GM18508 (cell line): ENCODE results near the gene AIP.
A peak's percentile ranks its signal among the peaks of the same experiment; 100 is the strongest.

Experiments used
- ATAC-seq: cut with Tn5 transposase; IDR thresholded peaks from one replicate; pipeline ENCODE4 v1.9.1; 2021; ENCODE audit warnings: moderate number of reproducible peaks; ENCODE audit not compliant: insufficient read depth, unreplicated experiment

AIP gene

GRCh38 chr11:67482827-67483798 is at the start of gene AIP:
TSS of gene AIP (plus strand) at chr11:67483026. CDS start at chr11:67483159, 133 bp downstream.
- peak; percentile 44 for ATAC-seq

GRCh38 chr11:67433536-67434394 is 49.1 kb upstream of the AIP start:
- no peak for ATAC-seq

DNA sequence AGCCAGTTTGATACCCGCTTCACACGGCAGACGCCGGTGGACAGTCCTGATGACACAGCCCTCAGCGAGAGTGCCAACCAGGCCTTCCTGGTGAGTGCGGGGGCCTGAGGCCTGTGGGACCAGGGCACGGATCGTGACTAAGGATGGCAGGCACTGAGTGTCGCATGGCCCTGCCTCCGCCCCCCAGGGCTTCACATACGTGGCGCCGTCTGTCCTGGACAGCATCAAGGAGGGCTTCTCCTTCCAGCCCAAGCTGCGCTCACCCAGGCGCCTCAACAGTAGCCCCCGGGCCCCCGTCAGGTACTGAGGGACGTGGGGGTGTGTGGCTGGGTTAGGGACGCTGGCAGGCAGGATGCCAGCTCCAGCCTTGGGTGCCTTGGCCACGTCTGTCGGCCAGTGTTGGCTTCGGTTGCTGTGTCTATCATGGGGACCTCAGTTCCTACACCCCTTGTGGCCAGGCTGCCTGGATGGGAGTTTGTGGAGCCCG is 48.4 kb upstream of the AIP start:
- no peak for ATAC-seq

- ATAC-seq = no peak
Measured at GRCh38 chr11:67435031-67435726, 47.6 kb upstream of the AIP start.

DNA sequence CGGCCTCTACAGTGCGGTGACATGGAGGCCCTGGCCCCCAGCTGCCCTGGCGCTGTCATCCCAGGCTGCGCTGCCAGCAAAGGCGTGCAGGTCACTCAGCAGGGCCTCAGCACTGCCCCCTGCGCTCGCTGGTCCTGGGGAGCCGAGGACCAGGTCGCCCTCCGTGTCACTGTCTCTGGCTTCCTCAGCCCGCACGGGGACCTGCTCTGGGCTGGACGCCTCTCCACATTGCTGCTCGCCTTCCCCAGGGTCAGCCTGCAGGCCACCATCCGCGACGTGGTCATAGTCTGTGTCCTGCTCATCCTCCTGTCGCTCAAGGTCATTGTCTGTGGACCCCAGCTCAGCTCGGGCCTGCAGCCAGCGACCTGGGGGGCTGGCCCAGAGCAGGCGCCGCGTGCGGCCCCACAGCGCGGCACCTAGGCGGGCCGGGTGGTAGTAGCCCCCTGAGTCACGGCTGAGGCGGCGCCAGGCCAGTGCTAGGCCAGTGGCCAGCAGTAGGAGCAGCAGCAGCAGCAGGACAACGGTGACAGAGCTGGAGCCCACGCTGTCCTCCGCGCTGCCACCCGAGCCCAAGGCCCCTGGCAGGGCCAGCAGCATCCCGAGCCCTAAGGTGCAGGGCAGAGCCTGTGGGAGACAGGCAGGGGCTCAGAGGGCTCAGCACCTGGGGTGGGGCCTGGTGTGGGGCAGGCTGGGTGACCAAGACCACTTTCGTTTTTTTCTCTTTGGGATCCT is 46.9 kb upstream of the AIP start:
- ATAC-seq = no peak

DNA sequence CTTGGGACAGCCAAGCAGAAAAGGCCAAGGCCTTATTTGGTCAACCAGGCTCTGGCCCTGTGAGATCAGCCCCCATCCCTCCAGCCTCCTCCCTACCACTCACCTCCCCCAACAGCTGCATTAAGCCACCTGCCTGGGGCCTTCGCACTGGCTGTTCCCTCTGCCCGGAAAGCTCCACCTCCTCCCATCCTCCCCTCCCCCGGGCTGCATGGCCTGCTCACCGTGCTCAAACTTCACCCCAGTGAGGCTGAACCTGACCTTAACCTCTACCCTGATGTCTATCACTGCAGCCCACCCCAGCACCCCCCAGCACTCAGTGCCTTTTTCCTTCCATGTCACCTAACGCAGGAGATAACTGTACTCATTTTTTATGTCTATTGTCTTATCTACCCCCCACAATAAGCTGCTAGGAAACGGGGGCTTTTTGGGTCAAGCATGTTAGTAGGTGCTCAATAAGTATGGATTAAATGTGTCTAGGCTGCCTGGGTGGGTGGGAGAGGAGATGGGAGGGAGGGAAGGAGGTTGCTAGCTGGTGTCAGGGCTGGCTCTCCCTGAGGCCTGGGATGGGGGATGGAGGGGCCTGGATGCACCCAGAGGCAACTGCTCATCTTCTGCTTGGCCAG is 46.3 kb upstream of the AIP start:
- ATAC-seq = no peak

DNA sequence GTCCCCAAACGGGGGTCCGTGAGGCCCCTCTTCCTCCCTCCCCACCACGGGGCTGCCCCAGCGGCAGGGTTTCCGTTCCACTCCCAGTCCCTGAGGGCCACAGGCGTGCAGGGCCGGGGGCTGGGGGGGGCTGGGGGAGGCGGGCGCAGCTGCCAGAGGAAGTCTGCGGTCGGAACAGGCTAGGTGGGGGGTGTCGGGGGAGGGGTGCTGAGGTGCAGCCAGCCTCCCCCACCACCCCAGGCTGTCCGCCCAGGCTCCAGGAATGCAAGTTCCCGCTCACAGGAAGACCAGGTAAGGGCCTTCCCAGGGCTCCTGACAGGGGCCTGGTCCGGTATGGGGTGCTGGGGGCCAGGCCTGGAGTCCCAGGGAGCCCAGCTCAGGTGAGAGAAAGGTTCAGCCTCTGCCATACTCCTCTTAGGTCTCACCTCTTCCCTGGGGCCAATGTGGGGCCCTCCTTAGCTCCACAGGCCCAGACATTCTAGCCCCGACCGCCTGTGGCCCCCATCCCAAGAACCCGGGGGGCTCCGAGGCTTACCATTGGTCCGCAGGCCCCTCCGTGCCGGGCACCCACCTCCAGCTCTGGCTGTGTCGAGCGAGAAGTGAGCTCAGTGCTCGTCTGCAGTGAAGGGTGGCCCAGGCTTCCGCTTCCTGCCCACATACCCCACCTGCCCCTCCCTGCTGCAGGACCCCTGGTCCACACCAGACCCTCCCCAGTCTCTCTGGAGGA is 45.6 kb upstream of the AIP start, which contains the start of gene PTPRCAP:
TSS of gene PTPRCAP (minus strand) at position 601 of the 727 bp plus-strand sequence. CDS start at position 538, 63 bp downstream.
- no peak for ATAC-seq

DNA sequence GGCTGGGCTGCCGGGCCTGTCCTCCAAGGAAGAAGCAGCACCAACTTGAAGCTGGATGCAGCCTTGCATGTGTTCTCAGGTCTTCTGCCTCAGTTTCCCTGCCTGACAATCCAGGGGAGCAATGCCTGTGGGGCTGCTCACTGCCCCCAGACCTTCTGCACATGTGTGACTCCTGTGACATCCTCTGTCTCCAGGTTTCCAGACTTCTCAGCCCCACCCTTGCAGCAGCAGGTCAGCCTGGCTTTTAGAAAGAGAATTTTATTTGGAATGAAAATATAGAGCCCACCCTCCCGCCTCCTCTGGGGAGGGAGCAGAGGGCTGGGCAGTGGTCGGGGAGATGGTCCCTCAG is 45.0 kb upstream of the AIP start:
- no peak for ATAC-seq

DNA sequence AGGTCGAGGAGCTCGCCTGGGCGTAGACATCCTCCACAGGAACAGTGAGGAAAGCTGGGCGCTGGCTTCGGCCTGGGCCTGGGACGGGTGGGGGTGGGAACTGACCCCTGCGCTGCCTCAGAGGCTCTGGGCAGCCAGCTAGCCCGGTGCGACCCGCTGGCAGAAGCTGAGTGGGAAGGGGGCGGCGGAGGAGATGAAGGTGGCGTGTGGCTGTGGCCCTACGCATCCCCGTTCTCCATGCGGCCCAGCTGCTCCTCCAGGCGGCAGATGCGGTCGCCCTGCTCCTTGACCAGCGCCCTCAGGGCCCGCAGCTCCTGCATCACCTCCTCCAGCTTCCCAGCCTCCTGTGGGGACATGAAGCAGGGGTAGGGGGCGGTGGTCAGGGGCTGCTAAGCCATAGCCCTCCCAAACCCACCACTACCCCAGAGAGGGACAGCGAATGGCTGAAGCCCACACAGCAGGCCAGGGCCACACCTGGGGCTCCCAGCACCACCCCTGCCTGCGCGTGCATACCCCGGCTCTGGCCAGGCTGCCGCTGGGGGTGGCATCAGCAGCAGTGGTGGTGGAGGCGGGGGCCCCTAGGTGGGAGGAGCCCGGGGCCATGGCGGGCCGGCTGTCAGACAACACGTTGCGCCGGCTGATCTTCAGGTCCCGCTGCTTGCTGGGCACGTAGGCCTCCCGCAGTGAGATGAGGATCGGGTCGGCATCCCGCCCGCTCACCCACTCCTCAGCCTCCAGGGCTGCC is 44.5 kb upstream of the AIP start:
- no peak for ATAC-seq

- ATAC-seq = no peak
Measured at GRCh38 chr11:67439321-67440228, 43.3 kb upstream of the AIP start.

DNA sequence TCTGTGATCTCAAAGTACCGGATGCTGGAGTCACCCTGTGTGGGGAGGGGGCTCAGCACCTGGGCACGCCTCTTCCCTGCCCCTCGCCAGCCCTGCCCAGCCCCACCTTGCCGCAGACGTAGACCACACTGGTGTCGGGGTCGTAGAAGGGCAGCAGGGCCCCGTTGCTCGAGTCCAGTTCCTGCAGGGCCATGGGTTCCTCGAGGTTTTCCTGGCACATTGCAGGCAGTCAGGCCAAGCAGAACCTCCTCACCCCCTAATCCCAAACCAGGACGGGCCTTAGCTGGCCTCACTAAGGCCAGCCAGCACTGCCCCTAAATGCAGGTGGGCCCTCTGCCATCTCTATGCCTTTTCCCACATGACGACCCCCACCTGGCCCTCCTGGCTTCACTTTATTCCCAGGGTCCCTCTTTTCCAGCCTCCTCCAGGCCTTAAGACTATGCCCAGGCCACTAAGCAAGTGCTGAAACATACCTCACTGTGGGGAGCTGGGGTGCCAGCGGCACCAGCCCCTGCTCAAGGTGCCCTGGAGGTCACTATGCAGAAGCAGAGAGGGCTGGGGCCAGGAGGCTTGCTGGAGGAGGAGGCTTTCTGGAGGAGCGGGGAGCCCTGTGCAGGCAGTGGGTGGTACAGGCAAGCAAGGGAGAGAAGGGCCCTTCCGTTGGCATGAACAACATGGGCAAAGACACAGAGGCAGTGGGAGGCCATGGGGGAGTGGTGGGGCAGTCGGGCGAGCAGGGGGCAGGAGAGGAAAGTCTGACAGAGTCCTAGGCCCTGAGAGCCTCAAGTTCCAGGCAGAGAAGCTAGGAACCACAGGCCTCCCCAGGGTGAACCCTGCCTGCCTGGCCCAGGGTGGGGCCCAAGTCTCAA is 42.4 kb upstream of the AIP start:
- no peak for ATAC-seq

GRCh38 chr11:67441098-67441563 is 41.7 kb upstream of the AIP start:
- ATAC-seq = no peak

- ATAC-seq = no peak
Measured at GRCh38 chr11:67441731-67442351, 41.0 kb upstream of the AIP start.

GRCh38 chr11:67442504-67443404 is 40.1 kb upstream of the AIP start:
- no peak for ATAC-seq
